HEK293 (cell line): ENCODE measurements around the gene SRSF5.

Experiments used
- CTCF ChIA-PET: fragments of 350-600 bp; formaldehyde crosslinking; extraction: SDS; loops from one replicate; lab custom pipeline; 2021; ENCODE audit warnings: antibody characterized with exemption; lab: Yijun Ruan, JAX
- POLR2A ChIA-PET: fragments of 300-600 bp; formaldehyde crosslinking; extraction: SDS; loops from one replicate; lab custom pipeline; 2020; ENCODE audit warnings: antibody characterized with exemption, inconsistent platforms; lab: Yijun Ruan, JAX
- H3K27ac ChIP-seq: fragments of 200-500 bp; sonication (Bioruptor generic); 2 replicates; pipeline ENCODE4 v1.5.1; 2014; ENCODE audit warnings: low read depth, low read length, control low read depth, inconsistent platforms; ENCODE audit errors: extremely low read depth
- H3K36me3 ChIP-seq, 2 experiments: fragments of 200-500 bp in 1 of 2; sonication (Bioruptor generic) in 1 of 2; 1 replicate in 1 of 2; 2 replicates in 1 of 2; pipeline ENCODE4 v1.5.1; 2014 to 2017; ENCODE audit warnings: inconsistent platforms in 2 of 2, low read length in 2 of 2; ENCODE audit not compliant: control insufficient read depth in 2 of 2, insufficient read depth in 1 of 2
- H3K4me1 ChIP-seq: fragments of 200-500 bp; sonication (Bioruptor generic); 2 replicates; pipeline ENCODE4 v1.5.1; 2014; ENCODE audit warnings: mild to moderate bottlenecking, low read length, inconsistent platforms; ENCODE audit not compliant: control insufficient read depth, insufficient read depth
- H3K4me3 ChIP-seq: 2 replicates; pipeline ENCODE4 v1.5.1; 2011; ENCODE audit warnings: low read depth, mild to moderate bottlenecking, control low read depth, low read length, moderate library complexity
- H3K9me3 ChIP-seq: fragments of 200-500 bp; sonication (Bioruptor generic); 2 replicates; pipeline ENCODE4 v1.5.1; 2014; ENCODE audit warnings: low read depth, low read length, inconsistent platforms; ENCODE audit not compliant: control insufficient read depth, insufficient read depth
- KLF7 ChIP-seq: fragments of 450-650 bp; formaldehyde crosslinking; IDR thresholded peaks from 2 replicates; pipeline ENCODE4 v1.5.1; 2016; ENCODE audit warnings: missing biosample characterization, missing genetic modification characterization, borderline replicate concordance
- SCRT1 ChIP-seq: fragments of 450-650 bp; formaldehyde crosslinking; IDR thresholded peaks from 2 replicates; pipeline ENCODE4 v1.5.1; 2016; ENCODE audit warnings: missing biosample characterization, missing genetic modification characterization, borderline replicate concordance
- SCRT2 ChIP-seq: fragments of 450-650 bp; formaldehyde crosslinking; IDR thresholded peaks from 2 replicates; pipeline ENCODE4 v1.5.1; 2016; ENCODE audit warnings: missing biosample characterization, missing genetic modification characterization
- SETDB1 ChIP-seq: IDR thresholded peaks from one replicate; pipeline ENCODE4 v1.6.1; 2017; ENCODE audit warnings: mild to moderate bottlenecking, low read length, moderate library complexity, mixed read lengths; ENCODE audit not compliant: insufficient read length
- SP2 ChIP-seq: fragments of 450-650 bp; formaldehyde crosslinking; IDR thresholded peaks from 2 replicates; pipeline ENCODE4 v1.5.1; 2016; ENCODE audit warnings: missing biosample characterization, missing genetic modification characterization
- TRIM28 ChIP-seq: IDR thresholded peaks from 2 replicates; pipeline ENCODE4 v1.6.1; 2011; ENCODE audit warnings: low read length, control low read depth, borderline replicate concordance
- ZBTB7A ChIP-seq: fragments of 450-650 bp; formaldehyde crosslinking; IDR thresholded peaks from 2 replicates; pipeline ENCODE4 v1.5.1; 2016; ENCODE audit warnings: low read depth, missing biosample characterization, missing genetic modification characterization
- ZFP69B ChIP-seq: fragments of 450-650 bp; formaldehyde crosslinking; IDR thresholded peaks from 2 replicates; pipeline ENCODE4 v1.5.1; 2016; ENCODE audit warnings: missing biosample characterization, missing genetic modification characterization
- ZNF112 ChIP-seq: fragments of 450-650 bp; formaldehyde crosslinking; IDR thresholded peaks from 2 replicates; pipeline ENCODE4 v1.5.0; 2017; ENCODE audit warnings: missing biosample characterization, missing genetic modification characterization
- ZNF16 ChIP-seq: fragments of 450-650 bp; formaldehyde crosslinking; IDR thresholded peaks from 2 replicates; pipeline ENCODE4 v1.5.1; 2016; ENCODE audit warnings: low read depth, missing biosample characterization, missing genetic modification characterization
- ZNF274 ChIP-seq, 2 experiments: fragments of 200-500 bp in 1 of 2; fragments of 450-650 bp in 1 of 2; sonication (Bioruptor generic) in 1 of 2; formaldehyde crosslinking in 1 of 2; IDR thresholded peaks; 2 replicates each; pipeline versions ENCODE4 v1.5.1 to v1.6.1; 2014 to 2016; ENCODE audit warnings: borderline replicate concordance in 1 of 2, inconsistent platforms in 1 of 2, low read length in 1 of 2, missing biosample characterization in 1 of 2, missing genetic modification characterization in 1 of 2
- ZNF324 ChIP-seq: fragments of 450-650 bp; formaldehyde crosslinking; IDR thresholded peaks from 2 replicates; pipeline ENCODE4 v1.5.1; 2016; ENCODE audit warnings: missing biosample characterization, missing genetic modification characterization
- ZNF530 ChIP-seq: fragments of 450-650 bp; formaldehyde crosslinking; IDR thresholded peaks from 2 replicates; pipeline ENCODE4 v1.5.1; 2016; ENCODE audit warnings: low read depth, missing biosample characterization, missing genetic modification characterization
- ZNF560 ChIP-seq: fragments of 450-650 bp; formaldehyde crosslinking; IDR thresholded peaks from 2 replicates; pipeline ENCODE4 v1.5.1; 2017; ENCODE audit warnings: missing biosample characterization, missing genetic modification characterization, borderline replicate concordance
- ZNF623 ChIP-seq: fragments of 450-650 bp; formaldehyde crosslinking; IDR thresholded peaks from 2 replicates; pipeline ENCODE4 v1.5.1; 2016; ENCODE audit warnings: missing biosample characterization, missing genetic modification characterization
- ZNF654 ChIP-seq: fragments of 450-650 bp; formaldehyde crosslinking; IDR thresholded peaks from 2 replicates; pipeline ENCODE4 v1.5.1; 2016; ENCODE audit warnings: low read depth, missing biosample characterization, missing genetic modification characterization
- ZNF777 ChIP-seq: fragments of 450-650 bp; formaldehyde crosslinking; IDR thresholded peaks from 2 replicates; pipeline ENCODE4 v1.5.1; 2017; ENCODE audit warnings: missing biosample characterization, missing genetic modification characterization, borderline replicate concordance
- TF ChIP-seq, protein P1 (sequence below): IDR thresholded peaks from 2 replicates; pipeline ENCODE4 v1.6.1; 2011; ENCODE audit warnings: mild to moderate bottlenecking, low read depth, low read length, borderline replicate concordance
- TF ChIP-seq, protein P2 (sequence below): fragments of 450-650 bp; formaldehyde crosslinking; IDR thresholded peaks from 2 replicates; pipeline ENCODE4 v1.5.1; 2016; ENCODE audit warnings: missing biosample characterization, missing genetic modification characterization
- TF ChIP-seq, protein P3 (sequence below): fragments of 450-650 bp; formaldehyde crosslinking; IDR thresholded peaks from 2 replicates; pipeline ENCODE4 v1.5.1; 2016; ENCODE audit warnings: missing biosample characterization, missing genetic modification characterization
- TF ChIP-seq, protein P4 (sequence below): fragments of 450-650 bp; formaldehyde crosslinking; IDR thresholded peaks from 2 replicates; pipeline ENCODE4 v1.5.1; 2017; ENCODE audit warnings: missing biosample characterization, missing genetic modification characterization
- TF ChIP-seq, protein P5 (sequence below): fragments of 450-650 bp; formaldehyde crosslinking; IDR thresholded peaks from 2 replicates; pipeline ENCODE4 v1.5.1; 2017; ENCODE audit warnings: missing biosample characterization, missing genetic modification characterization

The SRSF5 gene

DNA sequence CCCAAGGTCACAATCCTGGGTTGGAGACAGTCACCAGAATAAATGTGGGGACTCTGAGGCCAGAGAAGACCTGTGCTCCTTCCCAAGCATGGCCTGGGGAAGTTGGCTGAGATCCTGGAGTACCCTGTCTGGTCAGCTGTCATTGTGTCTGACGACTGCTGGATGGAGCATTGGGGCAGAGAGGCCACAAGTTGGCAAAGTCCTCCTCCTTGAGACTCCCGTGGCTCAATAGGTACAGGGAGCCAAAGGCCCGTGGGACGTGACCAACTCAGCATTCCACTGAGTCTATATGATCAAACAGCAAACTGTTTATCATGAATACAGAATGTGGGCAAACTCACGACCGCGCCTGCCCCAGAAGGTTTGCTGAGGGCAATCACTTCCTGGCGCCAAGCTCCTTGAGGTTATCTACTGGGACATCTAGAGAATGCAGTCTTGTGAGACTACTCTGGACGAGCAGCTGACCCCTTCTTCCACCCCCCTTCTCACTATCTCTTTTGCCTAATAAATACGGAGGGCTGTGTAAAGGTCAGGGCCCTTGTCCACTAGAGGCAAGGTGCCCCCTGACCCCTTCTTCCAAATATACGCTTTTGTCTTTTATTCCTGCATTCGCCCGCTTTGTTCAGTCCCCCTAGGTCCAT, 44.4 kb downstream of the SRSF5 start:
- no peak overlapping the region for H3K4me3 ChIP-seq
- TF ChIP-seq SETDB1, result no peak
- TF ChIP-seq, protein P1, sequence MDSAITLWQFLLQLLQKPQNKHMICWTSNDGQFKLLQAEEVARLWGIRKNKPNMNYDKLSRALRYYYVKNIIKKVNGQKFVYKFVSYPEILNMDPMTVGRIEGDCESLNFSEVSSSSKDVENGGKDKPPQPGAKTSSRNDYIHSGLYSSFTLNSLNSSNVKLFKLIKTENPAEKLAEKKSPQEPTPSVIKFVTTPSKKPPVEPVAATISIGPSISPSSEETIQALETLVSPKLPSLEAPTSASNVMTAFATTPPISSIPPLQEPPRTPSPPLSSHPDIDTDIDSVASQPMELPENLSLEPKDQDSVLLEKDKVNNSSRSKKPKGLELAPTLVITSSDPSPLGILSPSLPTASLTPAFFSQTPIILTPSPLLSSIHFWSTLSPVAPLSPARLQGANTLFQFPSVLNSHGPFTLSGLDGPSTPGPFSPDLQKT, result no peak
- TF ChIP-seq, protein P2, sequence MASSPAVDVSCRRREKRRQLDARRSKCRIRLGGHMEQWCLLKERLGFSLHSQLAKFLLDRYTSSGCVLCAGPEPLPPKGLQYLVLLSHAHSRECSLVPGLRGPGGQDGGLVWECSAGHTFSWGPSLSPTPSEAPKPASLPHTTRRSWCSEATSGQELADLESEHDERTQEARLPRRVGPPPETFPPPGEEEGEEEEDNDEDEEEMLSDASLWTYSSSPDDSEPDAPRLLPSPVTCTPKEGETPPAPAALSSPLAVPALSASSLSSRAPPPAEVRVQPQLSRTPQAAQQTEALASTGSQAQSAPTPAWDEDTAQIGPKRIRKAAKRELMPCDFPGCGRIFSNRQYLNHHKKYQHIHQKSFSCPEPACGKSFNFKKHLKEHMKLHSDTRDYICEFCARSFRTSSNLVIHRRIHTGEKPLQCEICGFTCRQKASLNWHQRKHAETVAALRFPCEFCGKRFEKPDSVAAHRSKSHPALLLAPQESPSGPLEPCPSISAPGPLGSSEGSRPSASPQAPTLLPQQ (tag by site-specific recombination), result no peak
- TF ChIP-seq ZNF16 (tag by site-specific recombination), result no peak
- TF ChIP-seq ZNF560 (tag by site-specific recombination), result no peak
- no peak for TF ChIP-seq ZNF623
- no peak for TF ChIP-seq SP2 (tag by site-specific recombination)
- TF ChIP-seq TRIM28, result no peak
- TF ChIP-seq ZNF777 (tag by site-specific recombination), result no peak
- TF ChIP-seq ZNF274 (IDR thresholded peaks at IDR 0.05; ENCODE audit: low read length), result no peak
- TF ChIP-seq ZNF274 (tag by site-specific recombination; IDR thresholded peaks at IDR 0.05; ENCODE audit: borderline replicate concordance), result no peak
- TF ChIP-seq, protein P3, sequence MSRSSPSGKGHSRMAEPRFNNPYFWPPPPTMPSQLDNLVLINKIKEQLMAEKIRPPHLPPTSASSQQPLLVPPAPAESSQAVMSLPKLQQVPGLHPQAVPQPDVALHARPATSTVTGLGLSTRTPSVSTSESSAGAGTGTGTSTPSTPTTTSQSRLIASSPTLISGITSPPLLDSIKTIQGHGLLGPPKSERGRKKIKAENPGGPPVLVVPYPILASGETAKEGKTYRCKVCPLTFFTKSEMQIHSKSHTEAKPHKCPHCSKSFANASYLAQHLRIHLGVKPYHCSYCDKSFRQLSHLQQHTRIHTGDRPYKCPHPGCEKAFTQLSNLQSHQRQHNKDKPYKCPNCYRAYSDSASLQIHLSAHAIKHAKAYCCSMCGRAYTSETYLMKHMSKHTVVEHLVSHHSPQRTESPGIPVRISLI (tag by site-specific recombination), result no peak
- TF ChIP-seq, all 188 proteins: peak for 0
- Histone ChIP-seq H3K4me1 (peaks cover 2% of the 10 kb centered on the region; the same call in 1 of the 2 replicates), H3K9me3 (no peaks in the 10 kb centered on the region), H3K27ac (no peak overlapping the region), H3K36me3 (no peaks in the 10 kb centered on the region)
- ChIA-PET POLR2A (no interaction called here), CTCF (interaction anchor here (0.6 to 1.5 kb wide), 3 partner anchors 216 to 262 kb away, joined by 3 to 5 read pairs (median 3); no protein-coding TSS in a partner anchor)

DNA sequence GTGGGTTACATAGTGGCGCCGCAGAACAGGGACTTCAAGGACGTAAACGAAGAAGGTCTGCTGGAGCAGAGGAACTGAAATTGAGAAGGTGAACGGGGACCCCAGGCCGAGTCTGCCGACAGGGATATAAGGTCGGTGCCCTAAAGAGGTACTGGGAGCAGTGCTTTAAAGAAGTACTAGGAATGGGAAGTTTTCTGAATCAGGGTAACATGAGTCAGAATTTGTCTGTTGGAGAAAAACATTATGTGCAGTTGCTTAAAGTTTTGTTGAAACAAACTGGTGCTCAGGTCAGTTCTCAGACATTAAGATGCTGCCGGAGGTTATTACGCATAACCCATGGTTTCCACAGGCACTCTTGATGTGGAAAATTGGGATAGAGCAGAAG, 44.9 kb downstream of the SRSF5 start:
- peaks cover 2% of the 10 kb centered on the region; the same call in 1 of the 2 replicates for H3K4me1 ChIP-seq
- H3K4me3 ChIP-seq, result no peak overlapping the region
- TF ChIP-seq ZNF112 (tag by site-specific recombination), result no peak
- no peak for TF ChIP-seq ZNF777 (tag by site-specific recombination)
- no peak for TF ChIP-seq KLF7 (tag by site-specific recombination)
- TF ChIP-seq ZBTB7A (tag by site-specific recombination), result no peak
- no peak for TF ChIP-seq SCRT2 (tag by site-specific recombination)
- TF ChIP-seq ZNF324 (tag by site-specific recombination), result no peak
- TF ChIP-seq, protein P4, sequence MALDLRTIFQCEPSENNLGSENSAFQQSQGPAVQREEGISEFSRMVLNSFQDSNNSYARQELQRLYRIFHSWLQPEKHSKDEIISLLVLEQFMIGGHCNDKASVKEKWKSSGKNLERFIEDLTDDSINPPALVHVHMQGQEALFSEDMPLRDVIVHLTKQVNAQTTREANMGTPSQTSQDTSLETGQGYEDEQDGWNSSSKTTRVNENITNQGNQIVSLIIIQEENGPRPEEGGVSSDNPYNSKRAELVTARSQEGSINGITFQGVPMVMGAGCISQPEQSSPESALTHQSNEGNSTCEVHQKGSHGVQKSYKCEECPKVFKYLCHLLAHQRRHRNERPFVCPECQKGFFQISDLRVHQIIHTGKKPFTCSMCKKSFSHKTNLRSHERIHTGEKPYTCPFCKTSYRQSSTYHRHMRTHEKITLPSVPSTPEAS (tag by site-specific recombination), result no peak
- TF ChIP-seq SCRT1 (tag by site-specific recombination), result no peak
- TF ChIP-seq, protein P5, sequence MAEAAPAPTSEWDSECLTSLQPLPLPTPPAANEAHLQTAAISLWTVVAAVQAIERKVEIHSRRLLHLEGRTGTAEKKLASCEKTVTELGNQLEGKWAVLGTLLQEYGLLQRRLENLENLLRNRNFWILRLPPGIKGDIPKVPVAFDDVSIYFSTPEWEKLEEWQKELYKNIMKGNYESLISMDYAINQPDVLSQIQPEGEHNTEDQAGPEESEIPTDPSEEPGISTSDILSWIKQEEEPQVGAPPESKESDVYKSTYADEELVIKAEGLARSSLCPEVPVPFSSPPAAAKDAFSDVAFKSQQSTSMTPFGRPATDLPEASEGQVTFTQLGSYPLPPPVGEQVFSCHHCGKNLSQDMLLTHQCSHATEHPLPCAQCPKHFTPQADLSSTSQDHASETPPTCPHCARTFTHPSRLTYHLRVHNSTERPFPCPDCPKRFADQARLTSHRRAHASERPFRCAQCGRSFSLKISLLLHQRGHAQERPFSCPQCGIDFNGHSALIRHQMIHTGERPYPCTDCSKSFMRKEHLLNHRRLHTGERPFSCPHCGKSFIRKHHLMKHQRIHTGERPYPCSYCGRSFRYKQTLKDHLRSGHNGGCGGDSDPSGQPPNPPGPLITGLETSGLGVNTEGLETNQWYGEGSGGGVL (tag by site-specific recombination), result no peak
- TF ChIP-seq ZNF530, result no peak
- TF ChIP-seq ZFP69B, result no peak
- no peak for TF ChIP-seq ZNF654
- no peak overlapping the region for H3K27ac ChIP-seq
- ChIA-PET POLR2A (no interaction called here), CTCF (interaction anchor here (0.6 kb wide), 1 partner anchor 262 kb away, joined by 3 read pairs; no protein-coding TSS in a partner anchor)
- H3K9me3 ChIP-seq, result no peaks in the 10 kb centered on the region
- H3K36me3 ChIP-seq, result no peaks in the 10 kb centered on the region
